SK-N-SH (cell line): Measurements from ENCODE around the gene CD3E. TPM values are rescaled to one million over a fixed set of nuclear protein-coding genes. Genes with fewer than 3 reads are reported as not detected.

Experiments
- CTCF ChIA-PET: fragments of 300-600, 350-600 bp; formaldehyde crosslinking; extraction: SDS; loops from one replicate; lab custom pipeline; 2021; lab: Yijun Ruan, JAX
- POLR2A ChIA-PET: fragments of 350-600 bp; sonication (Branson Sonifier 250); formaldehyde crosslinking; extraction: SDS; loops from one replicate; lab custom pipeline; 2020; ENCODE audit warnings: antibody characterized with exemption, inconsistent platforms; lab: Yijun Ruan, JAX
- DNase-seq: peaks from one replicate; pipeline ENCODE4 v3.0.0; 2012
- H2AFZ ChIP-seq: fragments of 200-600 bp; sonication (generic); 2 replicates; pipeline ENCODE4 v1.8.1; 2016; ENCODE audit warnings: antibody characterized with exemption, mild to moderate bottlenecking, low read depth
- H3F3A ChIP-seq: fragments of 200-600 bp; sonication (generic); replicated peaks from 2 replicates; pipeline ENCODE3; 2016; ENCODE audit warnings: antibody characterized with exemption, mild to moderate bottlenecking; ENCODE audit not compliant: insufficient read depth
- H3K27ac ChIP-seq, 2 experiments: fragments of 200-500 bp in 1 of 2; fragments of 200-600 bp in 1 of 2; sonication (Bioruptor generic) in 1 of 2; sonication (generic), shearing (Covaris generic) in 1 of 2; 2 replicates each; pipeline versions ENCODE4 v1.5.1 to v1.6.1; 2014 to 2016; ENCODE audit warnings: low read depth in 2 of 2, inconsistent platforms in 1 of 2, low read length in 1 of 2, mild to moderate bottlenecking in 1 of 2, mixed read lengths in 1 of 2
- H3K27me3 ChIP-seq: fragments of 200-600 bp; sonication (generic), shearing (Covaris generic); 2 replicates; pipeline ENCODE4 v1.6.1; 2016; ENCODE audit warnings: mixed run types; ENCODE audit not compliant: insufficient read depth
- H3K36me3 ChIP-seq, 2 experiments: fragments of 200-500 bp in 1 of 2; fragments of 200-600 bp in 1 of 2; sonication (Bioruptor generic) in 1 of 2; sonication (generic) in 1 of 2; replicated peaks in 1 of 2; 2 replicates each; pipeline versions ENCODE3 to v1.5.1; 2014 to 2016; ENCODE audit warnings: low read length in 1 of 2, mild to moderate bottlenecking in 1 of 2; ENCODE audit not compliant: insufficient read depth in 2 of 2, control insufficient read depth in 1 of 2
- H3K4me1 ChIP-seq, 2 experiments: fragments of 200-500 bp in 1 of 2; fragments of 200-600 bp in 1 of 2; sonication (Bioruptor generic) in 1 of 2; sonication (generic), shearing (Covaris generic) in 1 of 2; 2 replicates each; pipeline versions ENCODE4 v1.5.1 to v1.6.1; 2014 to 2016; ENCODE audit warnings: low read depth in 1 of 2, low read length in 1 of 2, mixed run types in 1 of 2; ENCODE audit not compliant: insufficient read depth in 2 of 2, control insufficient read depth in 1 of 2
- H3K4me2 ChIP-seq: fragments of 200-600 bp; sonication (generic), shearing (Covaris generic); 2 replicates; pipeline ENCODE4 v1.6.1; 2017; ENCODE audit warnings: mixed run types
- H3K4me3 ChIP-seq, 2 experiments: fragments of 200-500 bp in 1 of 2; fragments of 200-600 bp in 1 of 2; sonication (Bioruptor generic) in 1 of 2; sonication (generic), shearing (Covaris generic) in 1 of 2; 2 replicates each; pipeline versions ENCODE4 v1.5.1 to v1.8.1; 2014 to 2016; ENCODE audit warnings: low read depth in 2 of 2, inconsistent platforms in 1 of 2, low read length in 1 of 2, mild to moderate bottlenecking in 1 of 2, mixed read lengths in 1 of 2, moderate library complexity in 1 of 2
- H3K79me2 ChIP-seq: fragments of 200-600 bp; sonication (generic); 2 replicates; pipeline ENCODE4 v1.8.1; 2017; ENCODE audit warnings: mild to moderate bottlenecking; ENCODE audit not compliant: insufficient read depth
- H3K9ac ChIP-seq: fragments of 200-600 bp; sonication (generic); 2 replicates; pipeline ENCODE4 v1.6.1; 2017; ENCODE audit warnings: mixed run types
- H3K9me2 ChIP-seq: fragments of 200-600 bp; sonication (generic); 2 replicates; pipeline ENCODE4 v1.6.1; 2017; ENCODE audit warnings: mixed run types
- H3K9me3 ChIP-seq: fragments of 200-600 bp; sonication (generic); 2 replicates; pipeline ENCODE4 v1.6.1; 2017; ENCODE audit warnings: mixed run types, mild to moderate bottlenecking, moderate library complexity
- H4K20me1 ChIP-seq: fragments of 200-600 bp; sonication (generic); 2 replicates; pipeline ENCODE4 v1.6.1; 2017; ENCODE audit warnings: mild to moderate bottlenecking, mixed run types; ENCODE audit not compliant: insufficient read depth
- CTCF ChIP-seq: fragments of 200-600 bp; sonication (generic); IDR thresholded peaks from 2 replicates; pipeline ENCODE4 v1.6.1; 2017; ENCODE audit warnings: antibody characterized with exemption, mild to moderate bottlenecking, moderate library complexity
- EP300 ChIP-seq, 2 experiments: IDR thresholded peaks; 2 replicates each; pipeline versions ENCODE4 v1.4.0 to v1.6.1; 2012; ENCODE audit warnings: borderline replicate concordance in 1 of 2, low read depth in 1 of 2, low read length in 1 of 2
- EZH2phosphoT487 ChIP-seq: fragments of 200-600 bp; sonication (generic); IDR thresholded peaks from 2 replicates; pipeline ENCODE4 v1.6.1; 2017; ENCODE audit warnings: low read depth, mixed run types, mild to moderate bottlenecking, antibody characterized with exemption, moderate library complexity, borderline replicate concordance
- FOXJ3 ChIP-seq: sonication (generic); formaldehyde crosslinking; IDR thresholded peaks from 2 replicates; pipeline ENCODE4 v1.5.1; 2020; ENCODE audit warnings: mild to moderate bottlenecking, missing genetic modification reagents
- GABPA ChIP-seq: IDR thresholded peaks from 2 replicates; pipeline ENCODE4 v1.4.0; 2012; ENCODE audit warnings: low read depth, mild to moderate bottlenecking
- GATA2 ChIP-seq: sonication (generic); formaldehyde crosslinking; IDR thresholded peaks from 2 replicates; pipeline ENCODE4 v1.5.0; 2020; ENCODE audit warnings: mild to moderate bottlenecking, missing genetic modification reagents
- IRF3 ChIP-seq: fragments of 150-350 bp; IDR thresholded peaks from 2 replicates; pipeline ENCODE4 v1.6.1; 2016; ENCODE audit warnings: mild to moderate bottlenecking, low read depth, low read length
- JUND ChIP-seq: IDR thresholded peaks from 2 replicates; pipeline ENCODE4 v1.4.0; 2012
- MAX ChIP-seq: IDR thresholded peaks from 2 replicates; pipeline ENCODE4 v1.4.0; 2012; ENCODE audit warnings: low read depth
- MEF2A ChIP-seq: IDR thresholded peaks from 2 replicates; pipeline ENCODE4 v1.4.0; 2012; ENCODE audit warnings: low read depth, borderline replicate concordance
- MXI1 ChIP-seq: IDR thresholded peaks from 2 replicates; pipeline ENCODE4 v1.6.1; 2012; ENCODE audit warnings: mild to moderate bottlenecking, low read depth, low read length, improper control_type of control experiment
- PBX3 ChIP-seq: IDR thresholded peaks from 2 replicates; pipeline ENCODE4; 2012
- POLR2AphosphoS5 ChIP-seq: IDR thresholded peaks from 2 replicates; pipeline ENCODE4 v1.6.1; 2012; ENCODE audit warnings: low read depth, low read length
- RAD21 ChIP-seq: IDR thresholded peaks from 2 replicates; pipeline ENCODE4 v1.6.1; 2012; ENCODE audit warnings: mild to moderate bottlenecking, low read length
- RXRA ChIP-seq: IDR thresholded peaks from 2 replicates; pipeline ENCODE4 v1.4.0; 2012; ENCODE audit warnings: low read depth, mild to moderate bottlenecking, borderline replicate concordance
- SIN3A ChIP-seq: IDR thresholded peaks from 2 replicates; pipeline ENCODE4 v1.6.1; 2012; ENCODE audit warnings: low read depth, mild to moderate bottlenecking, low read length, moderate library complexity, borderline replicate concordance
- TAF1 ChIP-seq: IDR thresholded peaks from 2 replicates; pipeline ENCODE4 v1.6.1; 2012; ENCODE audit warnings: low read depth, mild to moderate bottlenecking, low read length, moderate library complexity, borderline replicate concordance
- TCF12 ChIP-seq: IDR thresholded peaks from 2 replicates; pipeline ENCODE4 v1.4.0; 2012
- ZBTB33 ChIP-seq: IDR thresholded peaks from 2 replicates; pipeline ENCODE4 v1.4.0; 2012; ENCODE audit warnings: low read depth, borderline replicate concordance
- WGBS: methylation state at CpG from one replicate; pipeline ENCODE4 v1.1.6; 2017; ENCODE audit warnings: low lambda C conversion rate; 5-methylcytosine and 5-hydroxymethylcytosine counted together
- polyA plus RNA-seq, 3 experiments: library from polyadenylated mRNA; depleted of rRNA; stranded (reverse); fragments of >200 nt; gene quantifications; 2 replicates each; pipeline ENCODE4 v1.2.3, GENCODE V29; 2012

The CD3E gene
- polyA plus RNA-seq, 1 of the 3 experiments (the other 2 are of a cell fraction): not detected

- DNase-seq: no peak
- H4K20me1 ChIP-seq: no peaks in the 10 kb centered on the region
- no peaks in the 10 kb centered on the region for H3K36me3 ChIP-seq
- no peaks in the 10 kb centered on the region for H3K9me3 ChIP-seq
- H3K79me2 ChIP-seq: no peaks in the 10 kb centered on the region
- H3K4me1 ChIP-seq: no peaks in the 10 kb centered on the region
- H3K9ac ChIP-seq: no peak overlapping the region
- ChIA-PET POLR2A (no interaction called here), CTCF (interaction anchor here (1.1 kb wide), 1 partner anchor 10 kb away, joined by 3 read pairs; no protein-coding TSS in a partner anchor)
- H3K9me2 ChIP-seq: no peaks in the 10 kb centered on the region
- WGBS: 11% methylated on average over 7 of the region's 9 CpGs
- no peaks in the 10 kb centered on the region for H3F3A ChIP-seq
- TF ChIP-seq GABPA (no peak), MXI1 (no peak), SIN3A (no peak), EP300 (IDR thresholded peaks at IDR 0.05; ENCODE audit: borderline replicate concordance in 1 of 2, low read depth in 1 of 2, low read length in 1 of 2) (no peak), FOXJ3 (no peak), RXRA (no peak), CTCF (no peak), RAD21 (no peak), EZH2phosphoT487 (no peak), IRF3 (no peak)
- TF ChIP-seq, all 33 proteins: peak for 0
- Histone ChIP-seq H2AFZ (no peak overlapping the region), H3K4me2 (no peak overlapping the region), H3K4me3 (no peak overlapping the region), H3K27me3 (peaks cover 13% of the 10 kb centered on the region; the same call in 1 of the 2 replicates), H3K27ac (no peak overlapping the region)
These were observed 38.7 kb downstream of the CD3E start for GRCh38 chr11:118343248-118343647.

- no peaks in the 10 kb centered on the region for H3F3A ChIP-seq
- H3K36me3 ChIP-seq: no peaks in the 10 kb centered on the region
- no peak for TF ChIP-seq GATA2
- TF ChIP-seq EP300 (IDR thresholded peaks at IDR 0.05; ENCODE audit: borderline replicate concordance in 1 of 2, low read depth in 1 of 2, low read length in 1 of 2): no peak
- TF ChIP-seq TCF12: no peak
- no peak for TF ChIP-seq ZBTB33
- TF ChIP-seq MEF2A: no peak
- no peak for TF ChIP-seq POLR2AphosphoS5
- no peak for TF ChIP-seq PBX3
- no peak for TF ChIP-seq JUND
- no peak for TF ChIP-seq MXI1
- no peak for TF ChIP-seq MAX
- TF ChIP-seq GABPA: no peak
- no peak for TF ChIP-seq TAF1
- no peak for TF ChIP-seq FOXJ3
- no peak within 1 kb of the TSS for H3K4me3 ChIP-seq
- no peaks in the 10 kb centered on the region for H3K79me2 ChIP-seq
- H3K4me2 ChIP-seq: no peak within 1 kb of the TSS
- no peak within 1 kb of the TSS for H3K9ac ChIP-seq
- no peak within 1 kb of the TSS for H2AFZ ChIP-seq
- peaks cover 20% of the 10 kb centered on the region; the same call in 1 of the 2 replicates for H3K27me3 ChIP-seq
- DNase-seq: no peak
- H3K9me3 ChIP-seq: no peaks in the 10 kb centered on the region
- H3K9me2 ChIP-seq: no peaks in the 10 kb centered on the region
- H3K4me1 ChIP-seq: no peaks in the 10 kb centered on the region
- POLR2A ChIA-PET: no interaction called here
- WGBS: 20% methylated on average over 6 of the region's 6 CpGs
- no peaks in the 10 kb centered on the region for H4K20me1 ChIP-seq
- CTCF ChIA-PET: no interaction called here
- H3K27ac ChIP-seq: no peak within 1 kb of the TSS
These were observed 39.5 kb downstream of the CD3E start, which contains the start of gene CD3G for GRCh38 chr11:118343981-118344515. TSS of gene CD3G (plus strand) at chr11:118344344. CDS start at chr11:118344424, 80 bp downstream.
